Gastrocnemius medialis (tissue), 4 donors: ENCODE results near the gene GALNT13.

Experiments
- POLR2A ChIP-seq, 2 donors: fragments of 450-650 bp; IDR thresholded peaks; one replicate each; pipeline ENCODE4 v1.6.1; 2017; ENCODE audit warnings: antibody characterized with exemption in 2 of 2, mild to moderate bottlenecking in 2 of 2, moderate library complexity in 2 of 2
- TF ChIP-seq, protein P1 (sequence below), 5 experiments: fragments of 450-650 bp in 3 of 5; fragments of 200-600 bp in 2 of 5; sonication (generic) in 2 of 5; IDR thresholded peaks in 4 of 5; conservative IDR thresholded peaks in 1 of 5; 1 replicate in 4 of 5; 2 replicates in 1 of 5; pipeline ENCODE4 v1.5.1; 2016 to 2019; ENCODE audit warnings: antibody characterized with exemption in 5 of 5, mild to moderate bottlenecking in 3 of 5, moderate library complexity in 3 of 5

DNA sequence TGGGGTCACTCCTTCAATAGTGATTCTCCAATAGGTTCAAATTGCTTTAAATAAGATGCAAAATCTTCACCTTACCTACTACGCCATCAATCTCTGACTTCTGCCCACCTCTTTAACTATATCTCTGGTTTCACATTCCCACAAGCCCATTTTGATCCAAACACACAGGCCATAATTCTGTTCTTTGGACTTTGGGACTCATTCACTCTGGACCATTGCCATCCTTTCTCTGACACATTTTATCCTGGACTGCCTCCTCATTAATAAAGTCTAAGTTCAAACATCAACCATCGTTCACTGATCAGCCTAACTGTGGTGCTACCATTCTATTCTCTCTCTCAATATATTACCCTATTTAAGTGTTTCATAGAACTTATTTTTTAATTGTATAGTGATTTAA is 332.2 kb downstream of the GALNT13 start:
- TF ChIP-seq POLR2A (IDR thresholded peaks at IDR 0.05), result no peak
- TF ChIP-seq, protein P1, sequence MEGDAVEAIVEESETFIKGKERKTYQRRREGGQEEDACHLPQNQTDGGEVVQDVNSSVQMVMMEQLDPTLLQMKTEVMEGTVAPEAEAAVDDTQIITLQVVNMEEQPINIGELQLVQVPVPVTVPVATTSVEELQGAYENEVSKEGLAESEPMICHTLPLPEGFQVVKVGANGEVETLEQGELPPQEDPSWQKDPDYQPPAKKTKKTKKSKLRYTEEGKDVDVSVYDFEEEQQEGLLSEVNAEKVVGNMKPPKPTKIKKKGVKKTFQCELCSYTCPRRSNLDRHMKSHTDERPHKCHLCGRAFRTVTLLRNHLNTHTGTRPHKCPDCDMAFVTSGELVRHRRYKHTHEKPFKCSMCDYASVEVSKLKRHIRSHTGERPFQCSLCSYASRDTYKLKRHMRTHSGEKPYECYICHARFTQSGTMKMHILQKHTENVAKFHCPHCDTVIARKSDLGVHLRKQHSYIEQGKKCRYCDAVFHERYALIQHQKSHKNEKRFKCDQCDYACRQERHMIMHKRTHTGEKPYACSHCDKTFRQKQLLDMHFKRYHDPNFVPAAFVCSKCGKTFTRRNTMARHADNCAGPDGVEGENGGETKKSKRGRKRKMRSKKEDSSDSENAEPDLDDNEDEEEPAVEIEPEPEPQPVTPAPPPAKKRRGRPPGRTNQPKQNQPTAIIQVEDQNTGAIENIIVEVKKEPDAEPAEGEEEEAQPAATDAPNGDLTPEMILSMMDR (IDR thresholded peaks at IDR 0.05 in 4 of 5, conservative IDR thresholded peaks at IDR 0.05 in 1 of 5), result no peak
